Psoas muscle (tissue), 8 donors: Measurements from ENCODE around the gene SPACDR. TPM values are rescaled to one million over a fixed set of nuclear protein-coding genes. Genes with fewer than 3 reads are reported as not detected.

ENCODE experiments used
- ATAC-seq, 4 donors: fragments of 200-7000 bp; cut with Tn5 transposase; one replicate each; pipeline ENCODE4 v1.9.1; 2020; ENCODE audit warnings: moderate library complexity in 3 of 4, mild to moderate bottlenecking in 2 of 4
- DNase-seq, 2 donors: peaks; one replicate each; pipeline ENCODE4 v3.0.0-alpha.2; 2020
- H3K27ac ChIP-seq: fragments of 200-600 bp; one replicate; pipeline ENCODE4 v1.8.0; 2022
- H3K27me3 ChIP-seq, 3 donors: fragments of 200-600 bp in 1 of 3; one replicate each; pipeline versions ENCODE4 v1.6.1 to v1.8.0; 2013 to 2022; ENCODE audit warnings: low read length in 2 of 3, mild to moderate bottlenecking in 2 of 3, moderate library complexity in 1 of 3; ENCODE audit not compliant: insufficient read depth in 3 of 3
- H3K36me3 ChIP-seq, 2 donors: fragments of 200-600 bp in 1 of 2; one replicate each; pipeline versions ENCODE4 v1.6.1 to v1.8.0; 2013 to 2022; ENCODE audit warnings: low read depth in 1 of 2, mild to moderate bottlenecking in 1 of 2, moderate library complexity in 1 of 2; ENCODE audit not compliant: insufficient read depth in 1 of 2
- H3K4me1 ChIP-seq: fragments of 200-600 bp; one replicate; pipeline ENCODE4 v1.8.0; 2022
- H3K4me3 ChIP-seq: fragments of 200-600 bp; one replicate; pipeline ENCODE4 v1.8.0; 2022; ENCODE audit warnings: mild to moderate bottlenecking
- H3K9me3 ChIP-seq: fragments of 200-600 bp; one replicate; pipeline ENCODE4 v1.8.0; 2022
- CTCF ChIP-seq: fragments of 200-600 bp; IDR thresholded peaks from one replicate; pipeline ENCODE4 v1.8.0; 2022; ENCODE audit warnings: antibody characterized with exemption
- WGBS, 3 donors: extraction: QIAGEN DNeasy Blood & Tissue Kit; methylation state at CpG; one replicate each; pipeline versions ENCODE4 v1.1.6 to v1.1.7; 2013; 5-methylcytosine and 5-hydroxymethylcytosine counted together
- intact Hi-C, 2 donors: fragments of 100-400 bp; cut with DNase I; formaldehyde crosslinking; loops; one replicate each; pipeline versions ENCODE4 v1.11.0 to v1.14.2; 2022
- polyA plus RNA-seq, 3 donors: library from polyadenylated mRNA; stranded (reverse); fragments of 200-250 nt; gene quantifications; one replicate each; pipeline ENCODE4 v1.2.3, GENCODE V29; 2013
- total RNA-seq, 4 donors: library from RNA; stranded (reverse); fragmentation: NEBNext Ultra II Directional in 2 of 4; extraction: Animal tissue kit (Norgen Biotek cat#: 25700) in 2 of 4; gene quantifications; one replicate each; pipeline versions ENCODE4 v1.2.1 to v1.2.4, GENCODE V29; 2021 to 2023
- donor health status: healthy with polysubstance abuse.
- donor health status: DM: no; HTN: no; CAD: no; lungs with moderate emphysema.
- donor health status: Bipolar disorder and iron deficiency.
- donor health status: healthy.
- donor health status: DM: yes; HTN: yes; CAD: no.
- donor health status: DM: no; HTN: no; CAD: no.
- donor health status: DM: no; HTN: no; CAD: no.
- donor health status: DM: yes; HTN: yes; CAD: no.

SPACDR gene
- total and polyA plus RNA-seq, 7 donors: 0.17 to 0.25 TPM; not detected in 5

GRCh38 chr7:100413346-100413745, 50.7 kb downstream of the SPACDR start:
- no peak overlapping the region for H3K4me3 ChIP-seq
- intact Hi-C loops: no loop called here
- peaks cover 0 to 9% of the 10 kb centered on the region in 2 donors for H3K36me3 ChIP-seq
- DNase-seq (no peak), ATAC-seq (no peak)
- no peaks in the 10 kb centered on the region for H3K4me1 ChIP-seq
- H3K27ac ChIP-seq: no peak overlapping the region
- no peaks in the 10 kb centered on the region for H3K9me3 ChIP-seq
- no peaks in the 10 kb centered on the region for H3K27me3 ChIP-seq
- no peak for TF ChIP-seq CTCF

- Histone ChIP-seq H3K27ac (no peak overlapping the region), H3K9me3 (no peaks in the 10 kb centered on the region), H3K27me3 (no peaks in the 10 kb centered on the region), H3K36me3 (peaks cover 0 to 7% of the 10 kb centered on the region in 2 donors), H3K4me1 (no peaks in the 10 kb centered on the region), H3K4me3 (no peak overlapping the region)
- WGBS, 3 donors: 92 to 94% (median 93%) methylated on average over 6 of the region's 6 CpGs
- intact Hi-C loops: no loop called here
- ATAC-seq (no peak), DNase-seq (no peak)
- no peak for TF ChIP-seq CTCF
Measured at GRCh38 chr7:100411101-100411500, 53.0 kb downstream of the SPACDR start.

- peaks cover 0 to 7% of the 10 kb centered on the region in 2 donors for H3K36me3 ChIP-seq
- H3K4me1 ChIP-seq: no peaks in the 10 kb centered on the region
- ATAC-seq (peak; percentile 51 to 73 (median 56)), DNase-seq (no peak)
- 43 to 57% (median 44%) methylated on average over 12 of the region's 12 CpGs for WGBS, 3 donors
- no peak overlapping the region for H3K27ac ChIP-seq
- no peaks in the 10 kb centered on the region for H3K9me3 ChIP-seq
- H3K4me3 ChIP-seq: no peak overlapping the region
- TF ChIP-seq CTCF: peak; percentile 41
- H3K27me3 ChIP-seq: no peaks in the 10 kb centered on the region
- intact Hi-C loops: loop anchor here in 1 of 2 donors (2.0 kb wide), 1 partner anchor 61 kb away; no protein-coding TSS in a partner anchor
Measured at GRCh38 chr7:100407285-100408180, 56.5 kb downstream of the SPACDR start.

GRCh38 chr7:100406767-100407166, 57.3 kb downstream of the SPACDR start:
- 63 to 76% (median 66%) methylated on average over 6 of the region's 6 CpGs for WGBS, 3 donors
- H3K27ac ChIP-seq: no peak overlapping the region
- no peaks in the 10 kb centered on the region for H3K4me1 ChIP-seq
- DNase-seq: no peak
- no peak for TF ChIP-seq CTCF
- H3K36me3 ChIP-seq: peaks cover 0 to 7% of the 10 kb centered on the region in 2 donors
- ATAC-seq: no peak
- no peaks in the 10 kb centered on the region for H3K27me3 ChIP-seq
- no peaks in the 10 kb centered on the region for H3K9me3 ChIP-seq
- intact Hi-C loops: loop anchor here in 1 of 2 donors (2.0 kb wide), 1 partner anchor 60 kb away; no protein-coding TSS in a partner anchor
- H3K4me3 ChIP-seq: no peak overlapping the region

Other genes with a start within 250 kb of the SPACDR start
- under 1 TPM in 1 of 4 donors, not detected in 3; 0.61 TPM for gene PVRIG, start 244.3 kb downstream of the SPACDR start, total RNA-seq
- under 1 TPM; 0.05 to 0.14 (median 0.06) TPM for gene PVRIG, start 244.3 kb downstream of the SPACDR start, polyA plus RNA-seq
- gene SPDYE3, start 156.6 kb downstream of the SPACDR start, total RNA-seq: not detected
- gene SPDYE3, start 156.6 kb downstream of the SPACDR start, polyA plus RNA-seq: under 1 TPM in 2 of 3 donors, not detected in 1; 0.09 to 0.19 TPM
- 10 to 100 TPM; 11.3 to 19.2 (median 13.4) TPM for gene PILRB, start 106.1 kb downstream of the SPACDR start, total RNA-seq
- gene PILRB, start 106.1 kb downstream of the SPACDR start, polyA plus RNA-seq: 10 to 100 TPM; 11.2 to 17.9 (median 16.4) TPM
- 1 to 10 TPM; 2.1 to 2.7 (median 2.3) TPM for gene PILRA, start 90.8 kb downstream of the SPACDR start, total RNA-seq
- gene PILRA, start 90.8 kb downstream of the SPACDR start, polyA plus RNA-seq: 1 to 10 TPM in 2 of 3 donors, under 1 TPM in 1; 0.93 to 2.8 (median 1.6) TPM
- 1 to 10 TPM; 3.5 to 5.6 (median 3.7) TPM for gene ZCWPW1, start 35.6 kb downstream of the SPACDR start, total RNA-seq
- gene ZCWPW1, start 35.6 kb downstream of the SPACDR start, polyA plus RNA-seq: 10 to 100 TPM in 1 of 3 donors, 1 to 10 TPM in 2; 5.5 to 13.2 (median 5.9) TPM
- gene MEPCE, start 34.4 kb downstream of the SPACDR start, total RNA-seq: 10 to 100 TPM; 27.2 to 41.5 (median 36.9) TPM
- 10 to 100 TPM; 28.7 to 40.5 (median 29.5) TPM for gene MEPCE, start 34.4 kb downstream of the SPACDR start, polyA plus RNA-seq
- gene PPP1R35, start 27.8 kb downstream of the SPACDR start, total RNA-seq: 10 to 100 TPM in 3 of 4 donors, 1 to 10 TPM in 1; 8.0 to 17.9 (median 13.0) TPM
- gene PPP1R35, start 27.8 kb downstream of the SPACDR start, polyA plus RNA-seq: 10 to 100 TPM in 2 of 3 donors, 1 to 10 TPM in 1; 9.8 to 22.4 (median 12.8) TPM
- 10 to 100 TPM; 15.7 to 23.6 (median 17.6) TPM for gene TSC22D4, start 15.0 kb upstream of the SPACDR start, total RNA-seq
- gene TSC22D4, start 15.0 kb upstream of the SPACDR start, polyA plus RNA-seq: 10 to 100 TPM; 16.4 to 24.8 (median 16.7) TPM
- under 1 TPM; 0.08 to 0.32 (median 0.12) TPM for gene NYAP1, start 19.7 kb upstream of the SPACDR start, total RNA-seq
- under 1 TPM; 0.12 to 0.23 (median 0.21) TPM for gene NYAP1, start 19.7 kb upstream of the SPACDR start, polyA plus RNA-seq
- gene AGFG2, start 74.9 kb upstream of the SPACDR start, total RNA-seq: 10 to 100 TPM in 1 of 4 donors, 1 to 10 TPM in 3; 5.3 to 14.7 (median 8.0) TPM
- gene AGFG2, start 74.9 kb upstream of the SPACDR start, polyA plus RNA-seq: 10 to 100 TPM in 1 of 3 donors, 1 to 10 TPM in 2; 4.8 to 12.6 (median 8.9) TPM
- gene SAP25, start 109.6 kb upstream of the SPACDR start, total RNA-seq: 1 to 10 TPM in 1 of 4 donors, under 1 TPM in 2, not detected in 1; 0.59 to 1.9 (median 0.59) TPM
- under 1 TPM in 2 of 3 donors, not detected in 1; 0.21 to 0.40 TPM for gene SAP25, start 109.6 kb upstream of the SPACDR start, polyA plus RNA-seq
- 10 to 100 TPM; 32.5 to 41.5 (median 34.1) TPM for gene LRCH4, start 121.9 kb upstream of the SPACDR start, total RNA-seq
- gene LRCH4, start 121.9 kb upstream of the SPACDR start, polyA plus RNA-seq: 10 to 100 TPM; 16.7 to 35.2 (median 28.5) TPM
- gene FBXO24, start 122.1 kb upstream of the SPACDR start, total RNA-seq: 1 to 10 TPM in 1 of 4 donors, under 1 TPM in 3; 0.13 to 1.1 (median 0.31) TPM
- under 1 TPM; 0.18 to 0.55 (median 0.23) TPM for gene FBXO24, start 122.1 kb upstream of the SPACDR start, polyA plus RNA-seq
- gene PCOLCE, start 138.1 kb upstream of the SPACDR start, total RNA-seq: 10 to 100 TPM in 2 of 4 donors, 1 to 10 TPM in 2; 6.2 to 16.9 (median 9.7) TPM
- gene PCOLCE, start 138.1 kb upstream of the SPACDR start, polyA plus RNA-seq: 10 to 100 TPM in 1 of 3 donors, 1 to 10 TPM in 2; 4.2 to 11.5 (median 7.7) TPM
- gene MOSPD3, start 148.3 kb upstream of the SPACDR start, total RNA-seq: 1 to 10 TPM; 6.2 to 7.0 (median 6.4) TPM
- 10 to 100 TPM in 1 of 3 donors, 1 to 10 TPM in 2; 7.7 to 11.3 (median 7.9) TPM for gene MOSPD3, start 148.3 kb upstream of the SPACDR start, polyA plus RNA-seq
- gene TFR2, start 177.3 kb upstream of the SPACDR start, total RNA-seq: not detected
- under 1 TPM in 2 of 3 donors, not detected in 1; 0.04 to 0.36 TPM for gene TFR2, start 177.3 kb upstream of the SPACDR start, polyA plus RNA-seq
- not detected for gene ACTL6B, start 192.2 kb upstream of the SPACDR start, total RNA-seq
- gene ACTL6B, start 192.2 kb upstream of the SPACDR start, polyA plus RNA-seq: under 1 TPM in 1 of 3 donors, not detected in 2; 0.03 TPM
- gene GNB2, start 209.5 kb upstream of the SPACDR start, total RNA-seq: 100 to 1,000 TPM in 3 of 4 donors, 10 to 100 TPM in 1; 87.1 to 130 (median 121) TPM
- gene GNB2, start 209.5 kb upstream of the SPACDR start, polyA plus RNA-seq: 100 to 1,000 TPM; 112 to 148 (median 117) TPM
- gene GIGYF1, start 230.0 kb upstream of the SPACDR start, total RNA-seq: 10 to 100 TPM; 18.0 to 39.1 (median 23.9) TPM
- 10 to 100 TPM in 2 of 3 donors, 1 to 10 TPM in 1; 9.9 to 16.1 (median 10.5) TPM for gene GIGYF1, start 230.0 kb upstream of the SPACDR start, polyA plus RNA-seq
- 10 to 100 TPM; 28.4 to 44.4 (median 39.4) TPM for gene POP7, start 241.9 kb upstream of the SPACDR start, total RNA-seq
- gene POP7, start 241.9 kb upstream of the SPACDR start, polyA plus RNA-seq: 100 to 1,000 TPM in 1 of 3 donors, 10 to 100 TPM in 2; 74.1 to 129 (median 86.0) TPM